Psoas muscle (tissue), 8 donors: ENCODE data around the gene RBFOX1. TPM values are rescaled to one million over a fixed set of nuclear protein-coding genes. Genes with fewer than 3 reads are reported as not detected.

Experiments
- ATAC-seq, 4 donors: fragments of 200-7000 bp; cut with Tn5 transposase; one replicate each; pipeline ENCODE4 v1.9.1; 2020; ENCODE audit warnings: moderate library complexity in 3 of 4, mild to moderate bottlenecking in 2 of 4
- DNase-seq, 2 donors: peaks; one replicate each; pipeline ENCODE4 v3.0.0-alpha.2; 2020
- H3K27ac ChIP-seq: fragments of 200-600 bp; one replicate; pipeline ENCODE4 v1.8.0; 2022
- H3K27me3 ChIP-seq, 3 donors: fragments of 200-600 bp in 1 of 3; one replicate each; pipeline versions ENCODE4 v1.6.1 to v1.8.0; 2013 to 2022; ENCODE audit warnings: low read length in 2 of 3, mild to moderate bottlenecking in 2 of 3, moderate library complexity in 1 of 3; ENCODE audit not compliant: insufficient read depth in 3 of 3
- H3K36me3 ChIP-seq, 2 donors: fragments of 200-600 bp in 1 of 2; one replicate each; pipeline versions ENCODE4 v1.6.1 to v1.8.0; 2013 to 2022; ENCODE audit warnings: low read depth in 1 of 2, mild to moderate bottlenecking in 1 of 2, moderate library complexity in 1 of 2; ENCODE audit not compliant: insufficient read depth in 1 of 2
- H3K4me1 ChIP-seq: fragments of 200-600 bp; one replicate; pipeline ENCODE4 v1.8.0; 2022
- H3K4me3 ChIP-seq: fragments of 200-600 bp; one replicate; pipeline ENCODE4 v1.8.0; 2022; ENCODE audit warnings: mild to moderate bottlenecking
- H3K9me3 ChIP-seq: fragments of 200-600 bp; one replicate; pipeline ENCODE4 v1.8.0; 2022
- WGBS, 3 donors: extraction: QIAGEN DNeasy Blood & Tissue Kit; methylation state at CpG; one replicate each; pipeline versions ENCODE4 v1.1.6 to v1.1.7; 2013; 5-methylcytosine and 5-hydroxymethylcytosine counted together
- intact Hi-C, 2 donors: fragments of 100-400 bp; cut with DNase I; formaldehyde crosslinking; loops; one replicate each; pipeline versions ENCODE4 v1.11.0 to v1.14.2; 2022
- polyA plus RNA-seq, 3 donors: library from polyadenylated mRNA; stranded (reverse); fragments of 200-250 nt; gene quantifications; one replicate each; pipeline ENCODE4 v1.2.3, GENCODE V29; 2013
- total RNA-seq, 4 donors: library from RNA; stranded (reverse); fragmentation: NEBNext Ultra II Directional in 2 of 4; extraction: Animal tissue kit (Norgen Biotek cat#: 25700) in 2 of 4; gene quantifications; one replicate each; pipeline versions ENCODE4 v1.2.1 to v1.2.4, GENCODE V29; 2021 to 2023
- TF ChIP-seq, protein P1 (sequence below): fragments of 200-600 bp; IDR thresholded peaks from one replicate; pipeline ENCODE4 v1.8.0; 2022; ENCODE audit warnings: antibody characterized with exemption
- donor health status: healthy with polysubstance abuse.
- donor health status: DM: no; HTN: no; CAD: no; lungs with moderate emphysema.
- donor health status: Bipolar disorder and iron deficiency.
- donor health status: healthy.
- donor health status: DM: yes; HTN: yes; CAD: no.
- donor health status: DM: no; HTN: no; CAD: no.
- donor health status: DM: no; HTN: no; CAD: no.
- donor health status: DM: yes; HTN: yes; CAD: no.

The RBFOX1 gene
- total and polyA plus RNA-seq, 7 donors: 2.8 to 141 (median 113) TPM

DNA sequence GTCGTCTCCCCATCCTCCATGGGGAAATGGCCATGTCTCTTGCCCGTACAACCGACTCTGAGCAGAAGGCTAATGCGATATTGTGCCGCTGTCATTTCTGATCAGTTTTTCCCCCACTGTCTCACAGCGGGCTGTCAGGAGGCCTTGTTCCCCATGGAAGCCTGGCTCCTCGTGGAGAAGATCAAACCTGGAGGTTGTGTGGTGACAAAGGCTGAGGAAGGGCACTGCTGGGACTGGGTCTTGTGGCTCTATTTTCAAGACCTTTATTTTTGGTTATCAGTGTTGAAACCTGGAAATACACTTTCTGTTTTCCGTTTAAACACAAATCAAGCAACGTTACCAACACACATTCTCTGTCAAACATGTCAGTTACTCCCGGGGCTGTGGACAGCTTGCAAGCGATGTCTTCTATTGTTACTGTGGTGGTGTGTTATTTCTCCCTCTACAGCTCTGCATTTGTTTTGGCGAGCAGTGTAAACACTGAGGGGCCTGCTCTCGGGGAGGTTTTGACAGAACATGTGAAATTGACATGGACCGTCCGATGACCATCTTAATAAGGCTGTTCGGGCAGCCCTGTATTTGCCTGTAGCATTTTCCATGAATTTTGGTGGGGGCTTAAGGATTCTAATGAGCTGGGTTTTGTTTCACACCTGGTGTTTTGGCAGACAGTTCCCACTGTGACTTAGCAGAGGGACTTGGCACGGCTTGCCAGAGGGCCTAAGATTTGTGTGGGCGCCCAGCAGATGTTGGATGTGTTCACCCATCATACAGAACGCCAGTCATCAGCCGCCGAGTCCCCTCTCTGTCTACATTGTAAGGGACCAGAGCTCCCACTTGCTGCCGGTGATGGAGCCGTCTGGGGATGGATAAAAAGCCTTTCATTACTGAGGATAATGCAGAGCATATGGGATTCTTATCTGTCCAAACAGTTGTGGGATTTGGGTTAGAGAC, 12.5 kb downstream of the RBFOX1 start:
- Histone ChIP-seq H3K4me3 (peak overlapping the region; percentile 26), H3K27me3 (no peaks in the 10 kb centered on the region), H3K9me3 (no peaks in the 10 kb centered on the region), H3K4me1 (peaks cover 78% of the 10 kb centered on the region), H3K36me3 (peaks cover 0 to 5% of the 10 kb centered on the region in 2 donors), H3K27ac (peak overlapping the region; percentile 54)
- WGBS, 3 donors: 39 to 53% (median 40%) methylated on average over 23 of the region's 23 CpGs
- no peak for ATAC-seq
- DNase-seq: no peak
- TF ChIP-seq, protein P1, sequence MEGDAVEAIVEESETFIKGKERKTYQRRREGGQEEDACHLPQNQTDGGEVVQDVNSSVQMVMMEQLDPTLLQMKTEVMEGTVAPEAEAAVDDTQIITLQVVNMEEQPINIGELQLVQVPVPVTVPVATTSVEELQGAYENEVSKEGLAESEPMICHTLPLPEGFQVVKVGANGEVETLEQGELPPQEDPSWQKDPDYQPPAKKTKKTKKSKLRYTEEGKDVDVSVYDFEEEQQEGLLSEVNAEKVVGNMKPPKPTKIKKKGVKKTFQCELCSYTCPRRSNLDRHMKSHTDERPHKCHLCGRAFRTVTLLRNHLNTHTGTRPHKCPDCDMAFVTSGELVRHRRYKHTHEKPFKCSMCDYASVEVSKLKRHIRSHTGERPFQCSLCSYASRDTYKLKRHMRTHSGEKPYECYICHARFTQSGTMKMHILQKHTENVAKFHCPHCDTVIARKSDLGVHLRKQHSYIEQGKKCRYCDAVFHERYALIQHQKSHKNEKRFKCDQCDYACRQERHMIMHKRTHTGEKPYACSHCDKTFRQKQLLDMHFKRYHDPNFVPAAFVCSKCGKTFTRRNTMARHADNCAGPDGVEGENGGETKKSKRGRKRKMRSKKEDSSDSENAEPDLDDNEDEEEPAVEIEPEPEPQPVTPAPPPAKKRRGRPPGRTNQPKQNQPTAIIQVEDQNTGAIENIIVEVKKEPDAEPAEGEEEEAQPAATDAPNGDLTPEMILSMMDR: no peak
- intact Hi-C loops: no loop called here

DNA sequence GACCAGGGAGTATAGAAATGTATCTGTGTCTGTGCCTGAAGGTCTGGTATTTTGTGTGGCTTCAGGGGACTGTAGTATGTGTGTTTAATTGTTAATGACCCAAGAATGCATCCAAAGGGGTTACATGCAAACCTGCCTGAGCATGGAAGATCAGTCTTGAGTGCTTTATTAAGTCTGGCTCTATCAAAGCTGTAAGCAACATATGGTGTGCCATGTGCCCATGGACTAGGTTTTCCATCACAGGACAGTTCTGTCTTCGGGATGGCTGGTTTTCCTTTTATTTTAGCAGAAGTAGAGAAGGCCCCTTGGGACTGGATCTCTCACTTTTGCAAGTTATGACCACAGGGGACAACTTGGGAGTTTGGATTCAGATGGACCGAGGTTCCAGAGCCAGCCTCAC, 18.2 kb downstream of the RBFOX1 start:
- peaks cover 62% of the 10 kb centered on the region for H3K4me1 ChIP-seq
- DNase-seq (no peak), ATAC-seq (no peak)
- TF ChIP-seq, protein P1: no peak
- 37 to 54% (median 46%) methylated on average over 2 of the region's 2 CpGs for WGBS, 3 donors
- no peaks in the 10 kb centered on the region for H3K9me3 ChIP-seq
- H3K27me3 ChIP-seq: no peaks in the 10 kb centered on the region
- peak overlapping the region; percentile 8 for H3K4me3 ChIP-seq
- H3K36me3 ChIP-seq: peaks cover 0 to 4% of the 10 kb centered on the region in 2 donors
- intact Hi-C loops: no loop called here
- H3K27ac ChIP-seq: peak overlapping the region; percentile 75

DNA sequence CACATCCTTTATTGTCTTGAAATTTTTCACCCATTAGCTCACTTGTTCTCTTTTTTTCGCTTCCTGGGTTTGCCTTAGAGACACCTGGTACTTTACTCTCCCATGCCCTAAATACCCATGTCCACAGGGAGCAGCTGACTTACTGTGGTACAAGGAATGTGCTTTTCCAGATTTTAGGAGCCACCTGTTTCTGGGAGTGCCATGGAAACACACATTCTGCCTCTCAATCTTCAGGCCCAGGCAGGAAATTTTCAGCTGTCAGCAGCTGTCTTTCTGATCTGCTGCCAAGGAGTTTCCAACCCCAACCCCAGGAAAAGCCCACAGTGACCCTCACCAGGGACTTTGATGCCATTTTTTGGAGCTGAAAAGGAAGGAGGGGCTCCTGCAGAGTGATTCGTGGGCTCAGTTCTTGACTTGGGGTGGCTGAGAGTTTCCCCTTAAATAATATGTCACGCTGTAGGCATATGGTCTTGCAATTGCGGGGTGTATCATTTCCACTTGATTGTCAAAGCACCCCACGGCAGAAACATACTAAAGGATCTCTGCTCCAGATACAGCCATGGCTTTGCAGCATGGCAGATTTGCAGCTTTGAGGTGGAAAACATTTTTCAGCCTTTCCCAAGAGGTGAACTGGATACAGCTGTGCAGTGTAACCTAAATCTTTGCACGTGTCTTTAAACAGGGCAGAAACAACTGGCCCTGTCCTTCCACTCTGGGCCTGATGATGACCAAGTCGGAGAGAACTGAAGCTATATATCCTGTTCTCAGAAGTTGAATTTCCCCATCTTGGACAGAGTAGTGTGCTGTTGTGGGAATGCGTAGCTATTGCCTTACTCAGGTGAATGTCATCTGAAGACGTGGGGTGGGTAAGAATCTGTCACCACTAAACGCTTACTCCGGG, 19.2 kb downstream of the RBFOX1 start:
- 30 to 43% (median 35%) methylated on average over 11 of the region's 11 CpGs for WGBS, 3 donors
- Histone ChIP-seq H3K9me3 (no peaks in the 10 kb centered on the region), H3K4me1 (peaks cover 59% of the 10 kb centered on the region), H3K4me3 (no peak overlapping the region), H3K36me3 (peaks cover 0 to 11% of the 10 kb centered on the region in 2 donors), H3K27ac (peak overlapping the region; percentile 75), H3K27me3 (no peaks in the 10 kb centered on the region)
- DNase-seq (no peak), ATAC-seq (peak; percentile 78 to 90 (median 86))
- TF ChIP-seq, protein P1: no peak
- intact Hi-C loops: no loop called here

DNA sequence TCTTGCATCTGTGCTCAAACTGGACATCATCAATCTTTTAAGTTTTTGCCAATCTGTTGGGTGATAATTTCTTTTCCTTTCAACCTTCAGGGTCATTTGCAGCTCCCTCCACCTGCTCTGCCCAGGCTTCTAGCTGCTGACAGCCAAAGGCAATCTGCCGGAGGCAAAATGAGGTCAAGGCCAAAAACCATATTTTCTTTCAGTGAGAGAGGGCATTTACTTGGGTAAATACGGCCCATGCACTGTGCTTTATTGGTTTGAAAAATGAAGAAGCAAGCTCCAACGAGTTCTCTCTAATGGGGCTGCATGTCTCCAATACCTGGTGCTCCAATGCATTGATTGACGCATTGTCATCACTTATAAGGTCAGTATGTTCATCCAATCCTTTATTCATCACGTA, 23.1 kb downstream of the RBFOX1 start:
- Histone ChIP-seq H3K36me3 (peaks cover 0 to 26% of the 10 kb centered on the region in 2 donors), H3K4me1 (peaks cover 64% of the 10 kb centered on the region), H3K9me3 (no peaks in the 10 kb centered on the region), H3K27ac (peak overlapping the region; percentile 75), H3K4me3 (no peak overlapping the region), H3K27me3 (no peaks in the 10 kb centered on the region)
- intact Hi-C loops: no loop called here
- WGBS, 3 donors: 46 to 49% (median 46%) methylated on average over 5 of the region's 5 CpGs
- DNase-seq (no peak), ATAC-seq (no peak)
- TF ChIP-seq, protein P1: no peak
